ENCODE data around the gene MAP3K3.

MAP3K3 gene

GRCh38 chr17:63621684-63622573, at the start of gene MAP3K3:
Gene MAP3K3 (plus strand): TSS chr17:63622417. CDS start chr17:63622760, 343 bp downstream.
- peak; percentile 95 for DNase-seq (ENCODE audit: low read depth)

- DNase-seq (ENCODE audit: low read depth), result no peak
These were observed 48.6 kb upstream of the MAP3K3 start for GRCh38 chr17:63573634-63574033.

- DNase-seq (ENCODE audit: low read depth), result no peak
These were observed 44.0 kb upstream of the MAP3K3 start for GRCh38 chr17:63578027-63578768.

- DNase-seq (ENCODE audit: low read depth), result no peak
These were observed 43.5 kb upstream of the MAP3K3 start for GRCh38 chr17:63578769-63579111.

- no peak for DNase-seq (ENCODE audit: low read depth)
These were observed 42.6 kb upstream of the MAP3K3 start for GRCh38 chr17:63579633-63580032.

- no peak for DNase-seq (ENCODE audit: low read depth)
These were observed 34.4 kb upstream of the MAP3K3 start for GRCh38 chr17:63587770-63588169.

- no peak for DNase-seq (ENCODE audit: low read depth)
These were observed 33.4 kb upstream of the MAP3K3 start for GRCh38 chr17:63588797-63589196.

GRCh38 chr17:63589646-63590045, 32.6 kb upstream of the MAP3K3 start:
- no peak for DNase-seq (ENCODE audit: low read depth)

GRCh38 chr17:63592797-63593196, 29.4 kb upstream of the MAP3K3 start:
- no peak for DNase-seq (ENCODE audit: low read depth)

- no peak for DNase-seq (ENCODE audit: low read depth)
These were observed 27.1 kb upstream of the MAP3K3 start for GRCh38 chr17:63595132-63595531.

- DNase-seq (ENCODE audit: low read depth), result no peak
These were observed 25.2 kb upstream of the MAP3K3 start for GRCh38 chr17:63596856-63597586.

GRCh38 chr17:63598281-63598680, 23.9 kb upstream of the MAP3K3 start:
- no peak for DNase-seq (ENCODE audit: low read depth)

GRCh38 chr17:63600569-63601438, 21.4 kb upstream of the MAP3K3 start, which contains the start of gene TACO1:
Gene TACO1 (plus strand): TSS chr17:63600895. CDS start chr17:63601084, 189 bp downstream.
- peak; percentile 65 for DNase-seq (ENCODE audit: low read depth)

- DNase-seq (ENCODE audit: low read depth), result no peak
These were observed 20.5 kb upstream of the MAP3K3 start for GRCh38 chr17:63601439-63602371.

GRCh38 chr17:63609816-63610573, 12.2 kb upstream of the MAP3K3 start:
- DNase-seq (ENCODE audit: low read depth), result no peak

- DNase-seq (ENCODE audit: low read depth), result no peak
These were observed 11.4 kb upstream of the MAP3K3 start for GRCh38 chr17:63610854-63611253.

- DNase-seq (ENCODE audit: low read depth), result no peak
These were observed 10.9 kb upstream of the MAP3K3 start for GRCh38 chr17:63611354-63611753.

- DNase-seq (ENCODE audit: low read depth), result no peak
These were observed 8.6 kb upstream of the MAP3K3 start for GRCh38 chr17:63613663-63614062.

GRCh38 chr17:63621229-63621683, 961 bp upstream of the MAP3K3 start:
- no peak for DNase-seq (ENCODE audit: low read depth)

Measured in stimulated activated CD4-positive, alpha-beta T cell treated with anti-CD3 and anti-CD28 coated beads, Interleukin-2, amount 100 ng/mL, for 4 hours (primary cell).